Stomach (tissue), 19 donors: ENCODE data around the gene SLC25A51. TPM values are rescaled to one million over a fixed set of nuclear protein-coding genes. Genes with fewer than 3 reads are reported as not detected.
A peak's percentile ranks its signal among the peaks of the same experiment; 100 is the strongest.

ENCODE experiments used
- DNase-seq, 2 donors: peaks; one replicate each; pipeline versions ENCODE4 v3.0.0 to v3.0.0-alpha.2; 2013 to 2019
- H3K27ac ChIP-seq, 5 donors: fragments of 200-600 bp in 4 of 5; sonication (generic) in 4 of 5; one replicate each; pipeline ENCODE4 v1.5.1; 2013 to 2019; ENCODE audit warnings: mild to moderate bottlenecking in 1 of 5, moderate library complexity in 1 of 5
- H3K27me3 ChIP-seq, 3 donors: fragments of 200-600 bp; sonication (generic); one replicate each; pipeline ENCODE4 v1.5.1; 2017 to 2019; ENCODE audit warnings: mixed run types in 1 of 3
- H3K36me3 ChIP-seq, 4 donors: fragments of 200-600 bp; sonication (generic); 1 replicate in 3 of 4; 2 replicates in 1 of 4; pipeline ENCODE4 v1.5.1; 2016 to 2019
- H3K4me1 ChIP-seq, 4 donors: fragments of 200-600 bp; sonication (generic); one replicate each; pipeline ENCODE4 v1.5.1; 2016 to 2019
- H3K4me3 ChIP-seq, 4 donors: fragments of 200-600 bp; sonication (generic) in 3 of 4; one replicate each; pipeline ENCODE4 v1.5.1; 2016 to 2019; ENCODE audit warnings: mild to moderate bottlenecking in 1 of 4
- H3K9me3 ChIP-seq, 4 donors: fragments of 200-600 bp; sonication (generic); one replicate each; pipeline ENCODE4 v1.5.1; 2016 to 2019
- CTCF ChIP-seq, 7 experiments: fragments of 450-650 bp in 4 of 7; fragments of 200-600 bp in 3 of 7; sonication (generic) in 3 of 7; IDR thresholded peaks; one replicate each; pipeline ENCODE4 v1.5.1; 2016 to 2019; ENCODE audit warnings: antibody characterized with exemption in 7 of 7, control low read depth in 2 of 7, mild to moderate bottlenecking in 1 of 7
- EP300 ChIP-seq: sonication (generic); formaldehyde crosslinking; IDR thresholded peaks from one replicate; pipeline ENCODE4 v1.6.1; 2017; ENCODE audit warnings: antibody characterized with exemption
- POLR2A ChIP-seq, 4 donors: fragments of 450-650 bp; IDR thresholded peaks; one replicate each; pipeline ENCODE4 v1.6.1; 2016; ENCODE audit warnings: antibody characterized with exemption in 4 of 4, control low read depth in 2 of 4, mild to moderate bottlenecking in 1 of 4, moderate library complexity in 1 of 4
- POLR2AphosphoS5 ChIP-seq, 3 donors: sonication (generic); formaldehyde crosslinking; IDR thresholded peaks; one replicate each; pipeline ENCODE4 v1.6.1; 2016; ENCODE audit warnings: antibody characterized with exemption in 3 of 3
- WGBS, 5 donors: extraction: QIAGEN DNeasy Blood & Tissue Kit in 3 of 5; methylation state at CpG; one replicate each; pipeline versions ENCODE4 v1.1.5 to v1.1.7; 2013 to 2018; 5-methylcytosine and 5-hydroxymethylcytosine counted together
- intact Hi-C: fragments of 100-400 bp; cut with DNase I; formaldehyde crosslinking; loops from one replicate; pipeline ENCODE4 v1.15.1; 2023; ENCODE audit warnings: low total_unique reads
- long read RNA-seq, 10 donors: transcript quantifications; one replicate each; lab custom pipeline, GENCODE V29; 2026
- polyA plus RNA-seq, 3 donors: library from polyadenylated mRNA; stranded (reverse); fragments of 200-250 nt; gene quantifications; one replicate each; pipeline ENCODE4 v1.2.3, GENCODE V29; 2013
- total RNA-seq, 5 donors: library from RNA; depleted of rRNA; stranded (reverse); fragments of >200 nt; gene quantifications; one replicate each; pipeline versions ENCODE4 v1.1.0 to v1.2.3, GENCODE V29; 2014 to 2016
- donor health status: healthy with polysubstance abuse.
- donor health status: Bipolar disorder and iron deficiency.
- donor health status: healthy.

Gene SLC25A51
- total RNA-seq = 10 to 100 TPM in 4 of 5 donors, 1 to 10 TPM in 1; 8.4 to 41.5 (median 15.2) TPM
- 1 to 10 TPM; 3.5 to 7.5 (median 5.2) TPM for polyA plus RNA-seq
- long read RNA-seq, donor 1, partial matches to known transcripts = 0 of 1 reads
- long read RNA-seq, donor 1, other reads (novel, unspliced or antisense) = 0 of 1 reads
- long read RNA-seq, donor 2, partial matches to known transcripts = 6 of 7 reads
- long read RNA-seq, donor 2, other reads (novel, unspliced or antisense) = 0 of 7 reads
- long read RNA-seq, donor 3 = 0 reads
- long read RNA-seq, donor 4 = 0 reads
- long read RNA-seq, donor 5, partial matches to known transcripts = 0 of 1 reads
- long read RNA-seq, donor 5, other reads (novel, unspliced or antisense) = 0 of 1 reads
- long read RNA-seq, donor 6, partial matches to known transcripts = 0 of 3 reads
- long read RNA-seq, donor 6, other reads (novel, unspliced or antisense) = 0 of 3 reads
- long read RNA-seq, donor 7, partial matches to known transcripts = 0 of 1 reads
- long read RNA-seq, donor 7, other reads (novel, unspliced or antisense) = 0 of 1 reads
- long read RNA-seq, donor 8 = 0 reads
- long read RNA-seq, donor 9, partial matches to known transcripts = 0 of 1 reads
- long read RNA-seq, donor 9, other reads (novel, unspliced or antisense) = 0 of 1 reads
- long read RNA-seq, donor 10 = 0 reads

DNA sequence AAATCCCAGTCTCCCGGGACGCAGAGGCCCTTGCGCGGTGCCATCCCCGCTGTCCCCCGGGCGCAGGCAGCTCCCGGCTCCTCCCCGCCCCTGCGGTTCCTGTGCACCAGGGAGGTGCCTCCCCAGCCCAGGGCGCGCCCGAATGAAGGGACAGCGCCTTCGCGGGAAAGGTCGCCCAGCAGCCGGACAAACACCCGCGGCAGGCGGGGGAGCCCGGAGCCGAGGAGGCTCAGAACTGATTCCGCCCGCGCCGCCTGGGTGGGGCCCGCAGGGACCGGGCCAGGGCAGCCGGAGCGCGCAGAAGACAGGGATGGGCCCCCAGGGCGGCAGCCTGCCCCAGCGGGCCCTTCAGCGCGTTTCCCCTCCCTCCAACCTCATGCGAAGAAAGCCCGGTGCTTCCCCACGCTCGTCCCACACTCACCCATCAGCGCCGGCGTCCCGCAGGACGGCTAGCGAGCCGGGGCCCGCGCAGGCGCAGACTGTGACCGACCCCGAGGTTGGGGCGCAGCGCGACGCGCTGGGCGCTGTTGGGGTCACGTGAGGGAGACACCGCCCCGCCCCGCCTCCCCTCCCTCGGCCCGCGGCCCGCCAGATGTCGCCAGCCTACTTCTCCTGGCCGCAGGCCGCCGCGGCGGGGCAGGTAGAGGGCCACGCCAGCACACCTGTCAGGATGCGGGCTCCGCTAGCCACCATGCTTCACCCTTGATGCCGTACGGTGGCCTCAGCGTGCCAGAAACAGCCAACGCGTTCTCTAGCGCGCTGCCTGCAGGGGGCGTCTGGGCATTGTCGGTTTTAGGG is at the start of gene SLC25A51:
TSS of gene SLC25A51 (minus strand) at position 481 of the 798 bp plus-strand sequence. CDS start 15,577 bp downstream, outside the sequence.
- H3K27ac ChIP-seq = peak within 1 kb of the TSS; percentile 89 to 94 (median 91)
- H3K9me3 ChIP-seq = no peaks in the 10 kb centered on the region
- peaks cover 10 to 35% (median 31%) of the 10 kb centered on the region in 4 donors for H3K4me1 ChIP-seq
- peak; percentile 94 to 98 for DNase-seq
- H3K36me3 ChIP-seq = peaks cover 7 to 16% (median 8%) of the 10 kb centered on the region in 4 donors
- intact Hi-C loops = no loop called here
- H3K4me3 ChIP-seq = peak within 1 kb of the TSS; percentile 81 to 98 (median 96)
- WGBS, 5 donors = 0% methylated on average over 26 to 84 of the region's 84 CpGs
- H3K27me3 ChIP-seq = no peaks in the 10 kb centered on the region
- TF ChIP-seq EP300 (no peak), CTCF (IDR thresholded peaks at IDR 0.05) (peak in 6 of 7 experiments; percentile 15 to 96 (median 88)), POLR2AphosphoS5 (IDR thresholded peaks at IDR 0.05) (peak; percentile 70 to 96 (median 85)), POLR2A (IDR thresholded peaks at IDR 0.05) (no peak)

- Histone ChIP-seq H3K36me3 (peaks cover 4 to 59% (median 53%) of the 10 kb centered on the region in 4 donors), H3K27ac (peak overlapping the region in 4 of 5 donors; percentile 1 to 56 (median 48))
- WGBS, 5 donors = 90 to 96% (median 93%) methylated on average over 5 of the region's 5 CpGs
These were observed 49.4 kb upstream of the SLC25A51 start for GRCh38 chr9:37953206-37953774.

GRCh38 chr9:37952731-37953130 is 48.8 kb upstream of the SLC25A51 start:
- no peaks in the 10 kb centered on the region for H3K27me3 ChIP-seq
- H3K27ac ChIP-seq = peak overlapping the region in 2 of 5 donors; percentile 50 to 56
- no peak overlapping the region for H3K4me3 ChIP-seq
- H3K4me1 ChIP-seq = peaks cover 0 to 25% (median 12%) of the 10 kb centered on the region in 4 donors
- TF ChIP-seq POLR2A (IDR thresholded peaks at IDR 0.05) (no peak), EP300 (no peak), POLR2AphosphoS5 (IDR thresholded peaks at IDR 0.05) (no peak), CTCF (IDR thresholded peaks at IDR 0.05) (no peak)
- peaks cover 10 to 65% (median 59%) of the 10 kb centered on the region in 4 donors for H3K36me3 ChIP-seq
- DNase-seq = no peak
- 84 to 90% (median 87%) methylated on average over 6 of the region's 6 CpGs for WGBS, 5 donors
- intact Hi-C loops = no loop called here
- no peaks in the 10 kb centered on the region for H3K9me3 ChIP-seq

More at GRCh38 chr9:37953206-37953774, 49.4 kb upstream of the SLC25A51 start:
- DNase-seq = no peak
- Histone ChIP-seq H3K9me3 (no peaks in the 10 kb centered on the region), H3K4me3 (no peak overlapping the region), H3K4me1 (peaks cover 0 to 20% (median 11%) of the 10 kb centered on the region in 4 donors), H3K27me3 (no peaks in the 10 kb centered on the region)
- no peak for TF ChIP-seq EP300
- TF ChIP-seq POLR2A (IDR thresholded peaks at IDR 0.05) = no peak
- TF ChIP-seq POLR2AphosphoS5 (IDR thresholded peaks at IDR 0.05) = no peak
- TF ChIP-seq CTCF (IDR thresholded peaks at IDR 0.05) = no peak
- intact Hi-C loops = no loop called here
